Keratinocyte (primary cell): ENCODE measurements around the gene CTIF. TPM values are rescaled to one million over a fixed set of nuclear protein-coding genes. Genes with fewer than 3 reads are reported as not detected.

Experiments used
- DNase-seq: peaks from one replicate; pipeline ENCODE4 v3.0.0-alpha.2; 2011; ENCODE audit warnings: low read depth, missing footprints, low spot score
- FAIRE-seq: peaks from 2 replicates; lab custom pipeline; 2011; peaks lifted over from hg19 to GRCh38; lab: Jason Lieb, UNC
- H2AFZ ChIP-seq: 2 replicates; pipeline ENCODE4 v1.6.0; 2012; ENCODE audit warnings: low read length, control low read depth, inconsistent platforms; ENCODE audit not compliant: control insufficient read depth
- H3K27ac ChIP-seq: 2 replicates; pipeline ENCODE4 v1.5.1; 2011; ENCODE audit warnings: low read length; ENCODE audit not compliant: control insufficient read depth, insufficient read depth
- H3K27me3 ChIP-seq: 3 replicates; pipeline ENCODE4 v1.6.0; 2011; ENCODE audit warnings: low read length; ENCODE audit not compliant: control insufficient read depth, insufficient read depth; ENCODE audit errors: extremely low read depth
- H3K36me3 ChIP-seq, 2 experiments: 2 replicates in 1 of 2; 3 replicates in 1 of 2; pipeline ENCODE4 v1.5.1; 2011; ENCODE audit warnings: low read length in 2 of 2, mild to moderate bottlenecking in 1 of 2; ENCODE audit not compliant: control insufficient read depth in 2 of 2, insufficient read depth in 2 of 2; ENCODE audit errors: extremely low read depth in 1 of 2
- H3K4me1 ChIP-seq: 3 replicates; pipeline ENCODE4 v1.5.1; 2011; ENCODE audit warnings: low read length; ENCODE audit not compliant: control insufficient read depth, insufficient read depth; ENCODE audit errors: extremely low read depth
- H3K4me2 ChIP-seq: 3 replicates; pipeline ENCODE4 v1.6.0; 2011; ENCODE audit warnings: low read depth, low read length; ENCODE audit not compliant: control insufficient read depth, insufficient read depth; ENCODE audit errors: extremely low read depth
- H3K4me3 ChIP-seq, 3 experiments: fragments of 200-600 bp in 1 of 3; sonication (generic) in 1 of 3; 2 replicates in 2 of 3; 3 replicates in 1 of 3; pipeline ENCODE4 v1.5.1; 2011 to 2016; ENCODE audit warnings: low read length in 3 of 3, mild to moderate bottlenecking in 3 of 3, control low read depth in 2 of 3, inconsistent platforms in 1 of 3, low read depth in 1 of 3, mixed read lengths in 1 of 3, mixed run types in 1 of 3, moderate library complexity in 1 of 3; ENCODE audit not compliant: control insufficient read depth in 2 of 3, insufficient read depth in 2 of 3; ENCODE audit errors: extremely low read depth in 1 of 3
- H3K79me2 ChIP-seq: 2 replicates; pipeline ENCODE4 v1.6.0; 2012; ENCODE audit warnings: low read length; ENCODE audit not compliant: control insufficient read depth, insufficient read depth
- H3K9ac ChIP-seq: 3 replicates; pipeline ENCODE4 v1.6.0; 2011; ENCODE audit warnings: low read length; ENCODE audit not compliant: control insufficient read depth, insufficient read depth; ENCODE audit errors: extremely low read depth
- H3K9me1 ChIP-seq: 3 replicates; pipeline ENCODE4 v1.6.0; 2011; ENCODE audit warnings: low read length; ENCODE audit not compliant: control insufficient read depth, insufficient read depth; ENCODE audit errors: extremely low read depth
- H3K9me3 ChIP-seq: 2 replicates; pipeline ENCODE4 v1.5.1; 2012; ENCODE audit warnings: low read depth, low read length; ENCODE audit not compliant: control insufficient read depth
- H4K20me1 ChIP-seq: 3 replicates; pipeline ENCODE4 v1.6.0; 2011; ENCODE audit warnings: low read length; ENCODE audit not compliant: control insufficient read depth, insufficient read depth; ENCODE audit errors: extremely low read depth
- CTCF ChIP-seq, 3 experiments: IDR thresholded peaks in 1 of 3; conservative IDR thresholded peaks in 1 of 3; optimal IDR thresholded peaks in 1 of 3; 2 replicates in 2 of 3; 3 replicates in 1 of 3; pipeline versions ENCODE3 to v1.5.1; 2011; ENCODE audit warnings: low read length in 3 of 3, mild to moderate bottlenecking in 3 of 3, moderate library complexity in 2 of 3, control low read depth in 1 of 3, inconsistent platforms in 1 of 3; ENCODE audit not compliant: insufficient read depth in 2 of 3; ENCODE audit errors: extremely low read depth in 1 of 3
- EZH2 ChIP-seq: IDR thresholded peaks from one replicate; pipeline ENCODE4 v1.6.1; 2012; ENCODE audit warnings: inconsistent platforms, mild to moderate bottlenecking, low read length, moderate library complexity
- dilution Hi-C: fragments of 300-500 bp; cut with MboI; formaldehyde crosslinking; loops from one replicate; pipeline ENCODE4 v1.7.0; 2020; ENCODE audit warnings: low sequenced_read_pairs; ENCODE audit not compliant: extremely low pct_ligation_motif_present
- polyA plus RNA-seq, 5 experiments: library from polyadenylated mRNA; depleted of rRNA in 3 of 5; stranded (reverse) in 3 of 5; stranded (forward) in 1 of 5; unstranded in 1 of 5; fragments of >200 nt; gene quantifications; 1 replicate in 1 of 5; 2 replicates in 3 of 5; 3 replicates in 1 of 5; pipeline versions ENCODE4 v1.2.1 to v1.2.3, GENCODE V29; 2011 to 2012; ENCODE audit warnings: missing spikeins in 2 of 5, low read depth in 1 of 5, low replicate concordance in 1 of 5

CTIF gene
- polyA plus RNA-seq, 1 donor (not counting 4 experiments of a cell fraction or from before 2014, with no cell fraction given), result 15.0 TPM

GRCh38 chr18:48565105-48565504 is 26.3 kb downstream of the CTIF start:
- Histone ChIP-seq H3K4me1 (peaks cover 21% of the 10 kb centered on the region), H3K9me3 (no peaks in the 10 kb centered on the region), H3K27me3 (no peaks in the 10 kb centered on the region), H3K4me2 (no peak overlapping the region), H3K9me1 (peaks cover 5% of the 10 kb centered on the region), H2AFZ (no peak overlapping the region), H3K9ac (no peak overlapping the region), H3K27ac (no peak overlapping the region), H3K79me2 (peaks cover 56% of the 10 kb centered on the region), H4K20me1 (no peaks in the 10 kb centered on the region), H3K36me3 (peaks cover 0 to 2% of the 10 kb centered on the region in 2 experiments), H3K4me3 (no peak overlapping the region)
- TF ChIP-seq CTCF (optimal IDR thresholded peaks at IDR 0.05 in 1 of 3, IDR thresholded peaks at IDR 0.05 in 1 of 3, conservative IDR thresholded peaks at IDR 0.05 in 1 of 3; ENCODE audit: extremely low read depth in 1 of 3, insufficient read depth in 2 of 3, low read length in 3 of 3) (no peak), EZH2 (no peak)
- DNase-seq (no peak), FAIRE-seq (no peak)
- dilution Hi-C loops, result no loop called here

GRCh38 chr18:48566589-48566988 is 27.8 kb downstream of the CTIF start:
- Histone ChIP-seq H3K4me2 (peak overlapping the region; percentile 29), H3K79me2 (peaks cover 61% of the 10 kb centered on the region)
- TF ChIP-seq CTCF (optimal IDR thresholded peaks at IDR 0.05 in 1 of 3, IDR thresholded peaks at IDR 0.05 in 1 of 3, conservative IDR thresholded peaks at IDR 0.05 in 1 of 3; ENCODE audit: extremely low read depth in 1 of 3, insufficient read depth in 2 of 3, low read length in 3 of 3) (no peak), EZH2 (no peak)

More at GRCh38 chr18:48566589-48566988, 27.8 kb downstream of the CTIF start:
- H3K4me3 ChIP-seq, result no peak overlapping the region
- peaks cover 21% of the 10 kb centered on the region for H3K4me1 ChIP-seq
- FAIRE-seq (peak; percentile 17), DNase-seq (no peak)
- peaks cover 0 to 1% of the 10 kb centered on the region in 2 experiments for H3K36me3 ChIP-seq
- H3K9me3 ChIP-seq, result no peaks in the 10 kb centered on the region
- no peaks in the 10 kb centered on the region for H4K20me1 ChIP-seq
- H3K27ac ChIP-seq, result no peak overlapping the region
- no peaks in the 10 kb centered on the region for H3K27me3 ChIP-seq
- H3K9ac ChIP-seq, result no peak overlapping the region
- no peak overlapping the region for H2AFZ ChIP-seq
- dilution Hi-C loops, result no loop called here
- H3K9me1 ChIP-seq, result peaks cover 5% of the 10 kb centered on the region
